Chondrocyte (in vitro differentiated cells): Measurements from ENCODE around the gene SLK. TPM values are rescaled to one million over a fixed set of nuclear protein-coding genes. Genes with fewer than 3 reads are reported as not detected.

ENCODE experiments used
- DNase-seq: peaks from one replicate; pipeline ENCODE4 v3.0.0; 2021; ENCODE audit warnings: mixed read lengths, low spot score
- H3K27ac Mint-ChIP-seq: one replicate; pipeline ENCODE4 v1.8.0; 2021; ENCODE audit warnings: mild to moderate bottlenecking, moderate library complexity, mixed read lengths; ENCODE audit not compliant: unreplicated experiment
- H3K27me3 Mint-ChIP-seq: 2 replicates; pipeline ENCODE4 v1.8.0; 2021; ENCODE audit warnings: low read depth, mixed read lengths
- H3K36me3 Mint-ChIP-seq: 2 replicates; pipeline ENCODE4 v1.8.0; 2021; ENCODE audit warnings: low read depth, mixed read lengths
- H3K4me1 Mint-ChIP-seq: 2 replicates; pipeline ENCODE4 v1.8.0; 2021; ENCODE audit warnings: low read depth, mild to moderate bottlenecking, mixed read lengths
- H3K4me3 Mint-ChIP-seq: one replicate; pipeline ENCODE4 v1.8.0; 2021; ENCODE audit warnings: mild to moderate bottlenecking, moderate library complexity, mixed read lengths; ENCODE audit not compliant: unreplicated experiment
- H3K9me3 Mint-ChIP-seq: 2 replicates; pipeline ENCODE4 v1.8.0; 2021; ENCODE audit warnings: low read depth, mixed read lengths
- total RNA-seq: library from RNA; stranded (reverse); gene quantifications from 3 replicates; pipeline ENCODE4 v1.2.1, GENCODE V29; 2021
- TF ChIP-seq, protein P1 (sequence below): fragments of 200-600 bp; sonication (generic); IDR thresholded peaks from 2 replicates; pipeline ENCODE4 v1.5.0; 2021; ENCODE audit warnings: antibody characterized with exemption, mild to moderate bottlenecking, moderate library complexity

SLK gene
- total RNA-seq, 1 donor from 2014 or later: 30.9 TPM

DNA sequence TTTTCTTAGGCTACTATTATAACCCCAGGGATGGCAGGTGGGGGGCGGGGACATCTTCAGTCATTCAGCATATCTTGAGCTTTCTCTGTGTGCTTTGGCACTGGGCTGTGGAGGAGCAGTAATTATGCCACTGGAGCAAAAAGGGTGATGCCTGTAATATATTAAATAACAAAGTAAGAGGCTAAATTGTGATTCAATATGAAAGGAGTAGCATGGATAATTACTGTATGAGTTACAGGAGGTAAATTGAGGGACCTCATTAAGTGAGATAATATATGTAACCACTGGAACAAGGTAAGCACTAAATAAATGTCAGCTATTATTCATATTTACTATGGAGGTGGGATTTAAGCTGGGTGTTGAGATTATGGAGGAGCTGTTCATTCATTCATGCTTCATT, 45.7 kb upstream of the SLK start:
- no peaks in the 10 kb centered on the region for H3K9me3 Mint-ChIP-seq
- H3K4me3 Mint-ChIP-seq: no peak overlapping the region
- no peak for DNase-seq
- no peak overlapping the region for H3K27ac Mint-ChIP-seq
- H3K4me1 Mint-ChIP-seq: peaks cover 23% of the 10 kb centered on the region
- H3K36me3 Mint-ChIP-seq: no peaks in the 10 kb centered on the region
- no peaks in the 10 kb centered on the region for H3K27me3 Mint-ChIP-seq
- TF ChIP-seq, protein P1, sequence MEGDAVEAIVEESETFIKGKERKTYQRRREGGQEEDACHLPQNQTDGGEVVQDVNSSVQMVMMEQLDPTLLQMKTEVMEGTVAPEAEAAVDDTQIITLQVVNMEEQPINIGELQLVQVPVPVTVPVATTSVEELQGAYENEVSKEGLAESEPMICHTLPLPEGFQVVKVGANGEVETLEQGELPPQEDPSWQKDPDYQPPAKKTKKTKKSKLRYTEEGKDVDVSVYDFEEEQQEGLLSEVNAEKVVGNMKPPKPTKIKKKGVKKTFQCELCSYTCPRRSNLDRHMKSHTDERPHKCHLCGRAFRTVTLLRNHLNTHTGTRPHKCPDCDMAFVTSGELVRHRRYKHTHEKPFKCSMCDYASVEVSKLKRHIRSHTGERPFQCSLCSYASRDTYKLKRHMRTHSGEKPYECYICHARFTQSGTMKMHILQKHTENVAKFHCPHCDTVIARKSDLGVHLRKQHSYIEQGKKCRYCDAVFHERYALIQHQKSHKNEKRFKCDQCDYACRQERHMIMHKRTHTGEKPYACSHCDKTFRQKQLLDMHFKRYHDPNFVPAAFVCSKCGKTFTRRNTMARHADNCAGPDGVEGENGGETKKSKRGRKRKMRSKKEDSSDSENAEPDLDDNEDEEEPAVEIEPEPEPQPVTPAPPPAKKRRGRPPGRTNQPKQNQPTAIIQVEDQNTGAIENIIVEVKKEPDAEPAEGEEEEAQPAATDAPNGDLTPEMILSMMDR: no peak

DNA sequence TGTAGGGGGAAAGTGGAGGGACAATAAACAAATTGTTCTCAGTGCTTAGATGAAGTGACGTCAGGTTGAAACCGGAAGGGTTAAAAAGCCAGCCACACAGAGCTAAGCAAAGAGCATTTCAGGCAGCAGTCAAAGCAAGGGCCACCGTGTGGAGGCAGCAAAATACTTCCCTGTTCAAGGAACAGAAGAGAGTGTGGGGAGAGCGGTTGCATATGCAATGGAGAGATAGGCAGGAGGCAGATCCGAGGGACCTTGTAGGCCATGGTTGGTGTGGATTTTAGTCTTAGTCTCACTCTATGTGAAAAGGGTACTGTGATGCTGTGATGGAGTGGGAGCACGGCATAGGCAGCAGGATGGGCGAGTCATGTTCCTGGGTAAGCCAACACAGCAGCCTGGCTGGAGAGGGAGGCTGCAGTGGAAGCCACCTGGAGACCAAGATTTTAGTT, 45.2 kb upstream of the SLK start:
- DNase-seq: no peak
- Mint-ChIP-seq H3K36me3 (no peaks in the 10 kb centered on the region), H3K4me1 (peaks cover 17% of the 10 kb centered on the region), H3K9me3 (no peaks in the 10 kb centered on the region), H3K27me3 (no peaks in the 10 kb centered on the region), H3K4me3 (no peak overlapping the region), H3K27ac (no peak overlapping the region)
- TF ChIP-seq, protein P1: no peak

DNA sequence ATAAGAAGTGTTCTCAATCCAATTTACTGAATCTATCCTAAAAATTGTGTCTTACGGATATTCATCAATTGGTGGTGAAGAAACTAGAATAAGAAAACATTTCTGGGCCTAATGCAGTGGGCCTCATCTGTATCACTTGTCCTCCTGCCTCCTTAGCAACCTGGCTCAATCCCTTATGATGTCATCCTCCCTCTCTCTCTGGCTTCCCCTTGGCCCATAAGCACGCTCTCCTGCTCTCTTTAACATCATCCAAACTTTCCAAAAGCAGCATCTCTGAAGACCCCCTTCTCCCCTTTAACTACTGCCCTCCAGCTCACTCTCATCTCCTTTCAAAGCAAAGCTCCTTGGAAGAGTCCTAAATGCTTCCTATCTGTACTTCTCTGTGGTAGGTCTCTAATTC, 44.3 kb upstream of the SLK start:
- no peak for DNase-seq
- Mint-ChIP-seq H3K4me3 (no peak overlapping the region), H3K9me3 (no peaks in the 10 kb centered on the region), H3K27me3 (no peaks in the 10 kb centered on the region), H3K27ac (no peak overlapping the region), H3K36me3 (no peaks in the 10 kb centered on the region), H3K4me1 (peaks cover 8% of the 10 kb centered on the region)
- TF ChIP-seq, protein P1: no peak

DNA sequence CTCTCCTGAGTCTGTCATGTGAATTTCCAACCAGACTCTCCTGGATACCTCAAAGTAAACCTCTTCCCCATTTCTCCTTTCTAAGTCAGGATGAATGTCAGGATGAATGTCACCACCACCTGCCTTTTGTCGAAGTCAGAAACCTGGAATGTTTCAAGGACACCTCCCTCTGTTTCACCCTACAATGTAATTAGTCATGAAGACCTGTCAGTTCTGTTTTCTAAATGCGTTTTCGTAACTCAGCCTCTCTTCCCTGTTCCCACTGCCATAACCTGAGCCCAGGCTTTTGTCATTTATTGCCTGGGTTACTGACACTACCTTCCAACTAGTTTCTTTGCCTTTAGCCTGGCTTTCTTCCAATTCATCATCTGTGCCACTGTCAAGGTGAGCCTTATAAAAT, 43.4 kb upstream of the SLK start:
- Mint-ChIP-seq H3K36me3 (no peaks in the 10 kb centered on the region), H3K27me3 (no peaks in the 10 kb centered on the region), H3K9me3 (no peaks in the 10 kb centered on the region), H3K27ac (no peak overlapping the region), H3K4me1 (peaks cover 5% of the 10 kb centered on the region), H3K4me3 (no peak overlapping the region)
- TF ChIP-seq, protein P1: no peak
- no peak for DNase-seq

DNA sequence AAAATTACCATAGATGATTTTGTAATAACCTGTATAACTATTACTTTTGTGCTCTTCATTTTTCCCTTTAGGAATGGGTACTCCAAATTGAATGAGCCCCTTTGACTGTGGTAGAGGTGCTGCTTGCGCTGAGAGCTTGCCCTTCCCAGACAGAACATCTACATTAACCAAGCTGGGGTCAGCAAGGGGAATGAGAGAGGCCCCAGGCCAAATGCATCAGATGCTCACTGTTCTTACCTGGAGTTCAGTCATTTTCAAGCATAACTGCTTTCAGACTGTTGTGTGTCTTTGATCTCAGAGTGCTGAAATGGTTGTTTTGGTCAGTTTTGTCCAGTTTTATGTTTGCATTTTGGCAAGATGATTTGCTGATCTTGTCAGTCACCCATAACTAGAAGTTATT, 41.3 kb upstream of the SLK start:
- no peaks in the 10 kb centered on the region for H3K36me3 Mint-ChIP-seq
- H3K4me1 Mint-ChIP-seq: peaks cover 7% of the 10 kb centered on the region
- TF ChIP-seq, protein P1: no peak
- DNase-seq: no peak
- no peaks in the 10 kb centered on the region for H3K9me3 Mint-ChIP-seq
- H3K27ac Mint-ChIP-seq: no peak overlapping the region
- no peaks in the 10 kb centered on the region for H3K27me3 Mint-ChIP-seq
- H3K4me3 Mint-ChIP-seq: no peak overlapping the region
